WERI-Rb-1 (cell line): ENCODE measurements around the gene KRT84.

Experiments used
- DNase-seq: peaks from one replicate; pipeline ENCODE4 v3.0.0-alpha.2; 2020
- H3K27ac ChIP-seq: fragments of 250-450 bp; sonication (Bioruptor Pico); 2 replicates; pipeline ENCODE4 v1.5.1; 2020; ENCODE audit warnings: mild to moderate bottlenecking, moderate library complexity
- H3K27me3 ChIP-seq: fragments of 250-450 bp; sonication (Bioruptor Pico); 2 replicates; pipeline ENCODE4 v1.5.1; 2021; ENCODE audit warnings: mild to moderate bottlenecking, low read depth, moderate library complexity; ENCODE audit not compliant: insufficient read depth, severe bottlenecking
- H3K36me3 ChIP-seq: fragments of 250-450 bp; sonication (Bioruptor Pico); 2 replicates; pipeline ENCODE4 v1.5.1; 2020; ENCODE audit warnings: mild to moderate bottlenecking, moderate library complexity
- H3K4me3 ChIP-seq: 2 replicates; pipeline ENCODE4 v1.5.1; 2011; ENCODE audit warnings: low read depth, mild to moderate bottlenecking, control low read depth, low read length
- H3K9me3 ChIP-seq: fragments of 250-450 bp; sonication (Bioruptor Pico); 2 replicates; pipeline ENCODE4 v1.5.1; 2021; ENCODE audit warnings: mild to moderate bottlenecking, moderate library complexity; ENCODE audit not compliant: severe bottlenecking
- CTCF ChIP-seq: IDR thresholded peaks from 2 replicates; pipeline ENCODE4 v1.5.1; 2011; ENCODE audit warnings: low read depth, mild to moderate bottlenecking, control low read depth, inconsistent platforms, low read length

Gene KRT84

DNA sequence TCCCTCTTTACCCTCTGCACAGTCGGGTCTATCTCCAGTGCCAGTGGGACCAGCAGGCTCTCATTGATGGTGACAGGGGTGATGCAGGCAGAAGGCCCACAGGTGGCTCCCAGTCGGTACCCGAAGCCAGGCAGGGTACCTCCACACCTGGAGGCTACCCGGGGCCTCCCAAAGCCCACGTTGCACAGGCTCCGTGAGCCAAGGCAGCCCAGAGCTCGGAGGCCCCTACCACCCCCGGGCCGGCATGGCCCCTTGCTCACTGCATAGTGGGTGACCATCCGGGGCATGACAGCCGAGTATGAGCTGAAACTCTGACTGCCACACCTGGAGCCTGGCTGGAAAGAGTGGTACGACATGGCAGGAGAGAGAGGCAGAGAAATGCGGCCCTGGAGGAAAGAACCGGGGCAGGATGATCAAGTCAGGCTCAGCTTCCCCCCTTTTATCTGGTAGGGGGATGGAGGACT is 20.5 kb upstream of the KRT84 start, which contains the start of gene KRT82:
TSS of gene KRT82 (minus strand) at position 414 of the 464 bp plus-strand sequence. CDS start at position 356, 58 bp downstream.
- DNase-seq: no peak
- no peaks in the 10 kb centered on the region for H3K9me3 ChIP-seq
- peaks cover 80% of the 10 kb centered on the region for H3K27me3 ChIP-seq
- no peaks in the 10 kb centered on the region for H3K36me3 ChIP-seq
- no peak within 1 kb of the TSS for H3K4me3 ChIP-seq
- TF ChIP-seq CTCF: no peak
- no peak within 1 kb of the TSS for H3K27ac ChIP-seq

- no peak for DNase-seq
- H3K9me3 ChIP-seq: no peaks in the 10 kb centered on the region
- no peak overlapping the region for H3K4me3 ChIP-seq
- no peak overlapping the region for H3K27ac ChIP-seq
- H3K36me3 ChIP-seq: no peaks in the 10 kb centered on the region
- TF ChIP-seq CTCF: no peak
- H3K27me3 ChIP-seq: peaks cover 87% of the 10 kb centered on the region
Observed at GRCh38 chr12:52404951-52405350, 19.5 kb upstream of the KRT84 start.

DNA sequence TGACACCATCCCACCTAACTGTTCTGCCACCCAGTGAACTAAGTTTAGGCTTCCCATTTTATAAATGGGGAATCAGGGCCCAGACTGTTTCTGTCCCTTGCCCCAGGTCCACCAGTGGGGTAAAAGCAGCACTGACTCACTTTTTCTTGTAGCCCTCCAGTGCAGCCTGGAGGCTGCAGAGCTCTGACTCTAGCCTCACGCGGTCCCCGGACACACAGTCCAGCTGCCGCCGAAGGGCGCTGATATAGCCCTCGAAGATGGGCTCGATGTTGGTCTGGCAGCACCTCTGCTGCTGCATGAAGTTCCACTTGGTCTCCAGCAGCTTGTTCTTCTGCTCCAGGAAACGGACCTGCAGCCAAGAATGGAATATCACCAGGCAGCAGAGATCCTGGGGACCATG is 18.1 kb upstream of the KRT84 start:
- no peaks in the 10 kb centered on the region for H3K36me3 ChIP-seq
- H3K27ac ChIP-seq: no peak overlapping the region
- no peak for TF ChIP-seq CTCF
- no peaks in the 10 kb centered on the region for H3K9me3 ChIP-seq
- no peak for DNase-seq
- H3K4me3 ChIP-seq: no peak overlapping the region
- peaks cover 100% of the 10 kb centered on the region for H3K27me3 ChIP-seq

DNA sequence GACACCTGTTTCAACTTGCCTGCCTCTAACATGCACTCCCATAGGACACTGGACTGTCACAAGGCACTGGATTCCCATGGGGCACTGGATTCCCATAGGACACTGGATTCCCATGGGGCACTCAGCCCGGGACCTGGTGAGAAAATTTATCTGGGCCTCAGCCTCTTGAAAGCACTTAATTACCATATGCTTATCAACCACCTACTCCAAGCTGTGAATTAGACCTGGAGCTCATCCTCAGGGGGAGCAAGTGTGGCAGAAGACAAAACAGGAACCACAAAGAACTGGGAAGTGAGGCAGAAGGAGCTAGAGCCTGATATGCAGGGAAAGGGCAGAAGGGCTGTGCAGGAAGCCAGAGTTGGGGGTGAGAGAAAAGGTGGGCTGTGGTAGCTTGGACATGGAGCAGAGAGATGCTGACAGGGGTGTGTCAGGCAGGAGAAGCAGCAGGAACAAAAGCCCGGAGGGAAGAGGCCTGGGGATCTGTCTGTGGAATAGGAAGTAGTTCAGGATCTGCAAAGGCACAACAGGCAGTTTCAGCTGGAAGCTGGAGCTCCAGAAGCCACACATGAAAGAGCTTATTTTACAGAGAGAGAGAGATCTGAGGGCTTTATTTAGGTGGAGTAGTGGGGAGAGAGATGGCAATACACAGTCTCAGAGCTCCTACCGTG is 17.6 kb upstream of the KRT84 start:
- Histone ChIP-seq H3K27me3 (peaks cover 98% of the 10 kb centered on the region), H3K36me3 (no peaks in the 10 kb centered on the region), H3K27ac (no peak overlapping the region), H3K9me3 (no peaks in the 10 kb centered on the region), H3K4me3 (no peak overlapping the region)
- no peak for TF ChIP-seq CTCF
- no peak for DNase-seq

GRCh38 chr12:52402377-52402776 is 16.9 kb upstream of the KRT84 start:
- H3K4me3 ChIP-seq: no peak overlapping the region
- no peak for DNase-seq
- H3K36me3 ChIP-seq: no peaks in the 10 kb centered on the region
- peaks cover 98% of the 10 kb centered on the region for H3K27me3 ChIP-seq
- no peaks in the 10 kb centered on the region for H3K9me3 ChIP-seq
- H3K27ac ChIP-seq: no peak overlapping the region
- TF ChIP-seq CTCF: no peak

DNA sequence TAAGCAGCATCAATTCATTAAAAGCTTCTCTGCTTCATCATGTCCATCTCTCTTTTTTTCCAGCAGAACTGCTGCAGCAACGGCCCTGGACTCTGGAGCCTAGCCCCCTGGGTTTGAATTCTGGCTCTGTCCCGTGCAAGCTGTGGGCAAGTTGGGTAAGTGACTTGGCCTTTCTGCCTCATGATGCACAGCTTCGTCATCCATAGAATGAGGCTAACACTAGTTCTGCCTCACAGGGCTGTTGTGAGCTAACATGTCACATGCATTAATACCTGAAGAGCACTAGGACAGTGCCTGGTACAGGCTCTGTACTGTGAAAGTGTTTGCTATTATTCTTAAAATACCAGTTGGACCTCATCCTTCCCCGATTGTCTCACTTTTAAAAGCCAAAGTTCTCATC is 16.5 kb upstream of the KRT84 start:
- TF ChIP-seq CTCF: no peak
- H3K36me3 ChIP-seq: no peaks in the 10 kb centered on the region

More for the DNA sequence above, 16.5 kb upstream of the KRT84 start:
- H3K4me3 ChIP-seq: no peak overlapping the region
- no peak for DNase-seq
- H3K27me3 ChIP-seq: peaks cover 98% of the 10 kb centered on the region
- H3K9me3 ChIP-seq: no peaks in the 10 kb centered on the region
- H3K27ac ChIP-seq: no peak overlapping the region
